Ectodermal cell (in vitro differentiated cells): ENCODE results near the gene C2orf76.

Source experiments
- H3K27ac ChIP-seq: 2 replicates; pipeline ENCODE4 v1.7.0; 2013; ENCODE audit warnings: mild to moderate bottlenecking, low read depth, low read length; ENCODE audit not compliant: insufficient read depth, poor library complexity, severe bottlenecking
- H3K27me3 ChIP-seq: 2 replicates; pipeline ENCODE4 v1.7.0; 2013; ENCODE audit warnings: mild to moderate bottlenecking, low read length; ENCODE audit not compliant: insufficient read depth, control insufficient read depth, poor library complexity, severe bottlenecking
- H3K36me3 ChIP-seq: one replicate; pipeline ENCODE4 v1.7.0; 2013; ENCODE audit warnings: low read length; ENCODE audit not compliant: control insufficient read depth, insufficient read depth
- H3K4me1 ChIP-seq: one replicate; pipeline ENCODE4 v1.7.0; 2013; ENCODE audit warnings: low read length; ENCODE audit not compliant: control insufficient read depth, insufficient read depth
- H3K4me3 ChIP-seq: 2 replicates; pipeline ENCODE4 v1.7.0; 2013; ENCODE audit warnings: low read depth, low read length, control low read depth; ENCODE audit not compliant: insufficient read depth
- H3K9me3 ChIP-seq: 2 replicates; pipeline ENCODE4 v1.7.0; 2013; ENCODE audit warnings: mild to moderate bottlenecking, low read length, moderate library complexity; ENCODE audit not compliant: control insufficient read depth
- WGBS, 2 experiments: methylation state at CpG; one replicate each; pipeline ENCODE4 v1.1.7; 2013; ENCODE audit warnings: missing lambda C conversion rate in 2 of 2; 5-methylcytosine and 5-hydroxymethylcytosine counted together

The C2orf76 gene

DNA sequence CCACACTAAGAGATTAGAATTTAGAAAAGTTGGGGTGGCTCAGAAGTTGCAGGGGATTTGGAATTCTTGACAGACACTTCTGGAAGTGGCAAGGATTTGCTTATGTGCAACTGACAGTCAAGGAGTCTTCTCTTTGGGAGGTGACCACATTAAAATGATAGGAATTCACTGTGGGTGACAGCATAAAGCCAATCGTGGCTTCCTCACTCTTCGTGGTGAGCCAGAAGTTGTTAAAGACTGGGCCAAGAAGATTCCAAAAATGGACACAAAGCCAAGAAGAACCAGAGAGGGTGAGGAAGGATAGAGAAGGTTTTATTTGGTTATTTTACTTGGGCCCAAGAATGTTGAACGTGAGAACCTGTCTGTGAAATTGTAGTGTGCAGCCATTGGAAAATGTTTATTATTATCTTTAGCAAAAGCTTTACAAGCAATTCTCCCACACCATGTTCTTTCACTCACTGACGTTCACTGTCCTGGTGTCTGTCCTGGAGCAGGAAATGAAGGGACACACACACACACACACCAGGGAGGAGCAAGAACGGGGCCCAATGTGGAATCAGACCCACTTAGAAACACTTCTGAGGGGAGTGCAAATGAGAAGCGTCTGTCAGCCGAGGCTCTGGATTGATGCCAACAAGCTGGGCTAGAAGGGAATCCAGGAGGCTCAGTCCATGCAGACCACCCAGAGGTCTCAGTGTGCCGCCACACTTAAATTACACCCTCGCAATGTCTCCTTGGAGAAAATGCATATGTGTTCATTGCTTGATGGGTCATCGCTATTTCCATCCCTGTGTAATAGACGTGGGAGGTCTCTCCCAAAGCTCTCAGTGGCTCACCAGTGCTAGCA is 105.8 kb downstream of the C2orf76 start:
- H3K9me3 ChIP-seq: no peaks in the 10 kb centered on the region
- 94% methylated on average over 11 of the region's 11 CpGs for WGBS, 2 experiments
- no peak overlapping the region for H3K27ac ChIP-seq
- H3K4me1 ChIP-seq: peaks cover 23% of the 10 kb centered on the region
- H3K4me3 ChIP-seq: no peak overlapping the region
- H3K27me3 ChIP-seq: no peaks in the 10 kb centered on the region
- H3K36me3 ChIP-seq: no peaks in the 10 kb centered on the region

DNA sequence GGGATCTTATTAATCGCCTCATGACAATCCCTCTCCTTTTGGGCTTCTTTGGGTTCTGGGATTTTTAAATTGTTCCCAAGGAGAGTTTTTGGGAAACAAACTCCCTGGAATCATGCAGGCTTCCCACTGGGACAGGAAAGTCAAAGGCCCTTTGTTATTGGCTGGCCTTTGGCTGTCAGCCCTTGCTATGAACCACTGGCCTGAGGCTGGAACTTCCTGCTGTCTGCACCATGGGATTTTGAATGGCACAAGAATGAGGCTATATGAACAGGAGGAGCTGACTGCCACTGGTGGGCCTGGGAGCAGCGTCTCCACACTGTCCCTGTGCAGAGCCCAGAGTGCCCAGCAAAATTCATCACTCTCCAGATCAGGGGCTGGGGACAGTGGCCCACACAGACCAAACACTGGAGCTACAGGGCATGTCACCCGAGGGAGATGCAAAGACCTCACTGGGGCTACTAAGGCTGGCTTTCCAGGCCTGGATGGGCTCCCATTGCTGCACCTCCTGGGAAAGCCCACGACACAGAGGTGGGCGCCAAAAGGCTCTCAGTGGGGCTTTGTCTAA is 107.3 kb downstream of the C2orf76 start:
- Histone ChIP-seq H3K9me3 (no peaks in the 10 kb centered on the region), H3K36me3 (no peaks in the 10 kb centered on the region), H3K4me3 (no peak overlapping the region), H3K4me1 (peaks cover 23% of the 10 kb centered on the region), H3K27ac (no peak overlapping the region), H3K27me3 (no peaks in the 10 kb centered on the region)
- WGBS, 2 experiments: 55 to 62% methylated on average over 5 of the region's 5 CpGs

DNA sequence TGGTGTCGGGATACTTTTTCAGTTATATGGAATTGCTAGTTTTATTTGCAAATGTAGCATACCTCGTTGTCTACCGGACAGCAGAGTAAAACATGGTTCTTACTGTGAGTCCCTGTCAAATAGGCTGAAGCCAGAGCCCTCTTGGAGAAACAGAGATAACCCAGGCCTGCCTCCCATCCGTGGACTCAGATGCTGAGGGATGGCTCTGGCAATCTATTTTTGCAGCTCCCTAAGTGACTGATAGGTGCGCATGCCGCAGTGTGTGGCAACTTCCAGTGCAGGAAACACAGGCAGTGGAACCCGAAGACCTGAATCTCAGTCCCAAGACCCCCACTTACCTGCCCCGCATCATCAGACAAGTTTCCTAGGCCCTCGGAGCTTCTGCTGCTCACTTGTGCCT is 109.4 kb downstream of the C2orf76 start:
- Histone ChIP-seq H3K27ac (no peak overlapping the region), H3K36me3 (no peaks in the 10 kb centered on the region), H3K27me3 (no peaks in the 10 kb centered on the region), H3K4me3 (no peak overlapping the region), H3K4me1 (peaks cover 23% of the 10 kb centered on the region), H3K9me3 (no peaks in the 10 kb centered on the region)
- WGBS, 2 experiments: 89 to 92% methylated on average over 9 of the region's 9 CpGs

DNA sequence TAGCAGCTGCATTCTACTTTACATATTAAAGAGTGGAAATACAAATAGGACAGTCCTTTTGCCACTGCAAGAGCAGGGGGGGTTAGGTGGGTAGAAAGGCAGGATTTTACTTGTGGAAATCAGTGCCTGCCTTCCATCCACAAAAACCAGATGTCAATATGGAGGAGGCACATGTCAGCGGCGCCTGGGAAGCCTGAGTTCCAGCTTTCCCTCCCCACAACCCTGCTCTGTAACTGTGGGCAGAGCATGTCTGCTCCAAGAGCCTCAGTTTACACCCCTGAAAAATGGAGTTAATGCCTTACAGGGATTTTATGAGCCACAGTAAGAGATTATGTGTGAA is 110.1 kb downstream of the C2orf76 start:
- Histone ChIP-seq H3K4me3 (no peak overlapping the region), H3K27ac (peak overlapping the region; percentile 50), H3K9me3 (no peaks in the 10 kb centered on the region), H3K4me1 (peaks cover 23% of the 10 kb centered on the region), H3K27me3 (no peaks in the 10 kb centered on the region), H3K36me3 (no peaks in the 10 kb centered on the region)
- 62 to 68% methylated on average over 2 of the region's 2 CpGs for WGBS, 2 experiments

DNA sequence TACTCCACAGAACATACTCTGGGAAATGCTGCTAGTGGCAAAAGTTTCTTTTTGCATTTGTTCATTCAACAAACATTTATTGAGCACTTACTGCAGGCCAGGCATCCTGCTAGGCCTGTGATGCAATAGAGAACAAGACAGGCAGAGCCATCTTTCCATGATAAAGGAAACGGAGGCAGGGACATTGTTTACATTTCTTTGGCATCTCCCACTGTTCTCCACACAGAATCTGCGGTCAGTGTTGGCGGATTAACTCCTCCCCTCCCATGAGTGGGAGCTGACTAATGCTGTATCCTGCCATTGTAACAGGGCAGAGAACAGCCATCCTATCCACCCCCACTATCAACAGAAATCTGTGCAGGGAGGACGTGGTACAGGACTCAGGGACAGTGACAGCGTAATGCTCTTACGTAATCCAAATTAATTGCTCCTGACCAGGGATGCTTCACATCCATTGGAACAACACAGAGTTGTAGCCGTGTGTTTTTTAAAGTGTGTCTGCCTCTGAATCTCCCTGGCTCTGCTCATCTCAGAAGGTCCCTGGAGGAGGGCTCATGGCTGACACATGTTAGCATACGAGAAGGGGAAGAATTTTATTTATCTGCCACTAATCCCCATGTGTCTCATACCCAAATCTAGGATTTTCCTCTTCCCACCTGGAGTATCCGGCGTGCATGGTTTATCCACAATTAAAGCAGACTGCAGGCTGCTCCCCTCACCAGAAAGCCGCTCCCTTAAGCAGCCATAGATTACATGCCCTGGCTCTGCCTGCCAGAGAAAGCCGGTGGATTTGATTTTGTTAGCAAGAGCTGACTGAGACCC is 110.7 kb downstream of the C2orf76 start:
- WGBS, 2 experiments: 30 to 32% methylated on average over 12 of the region's 12 CpGs

DNA sequence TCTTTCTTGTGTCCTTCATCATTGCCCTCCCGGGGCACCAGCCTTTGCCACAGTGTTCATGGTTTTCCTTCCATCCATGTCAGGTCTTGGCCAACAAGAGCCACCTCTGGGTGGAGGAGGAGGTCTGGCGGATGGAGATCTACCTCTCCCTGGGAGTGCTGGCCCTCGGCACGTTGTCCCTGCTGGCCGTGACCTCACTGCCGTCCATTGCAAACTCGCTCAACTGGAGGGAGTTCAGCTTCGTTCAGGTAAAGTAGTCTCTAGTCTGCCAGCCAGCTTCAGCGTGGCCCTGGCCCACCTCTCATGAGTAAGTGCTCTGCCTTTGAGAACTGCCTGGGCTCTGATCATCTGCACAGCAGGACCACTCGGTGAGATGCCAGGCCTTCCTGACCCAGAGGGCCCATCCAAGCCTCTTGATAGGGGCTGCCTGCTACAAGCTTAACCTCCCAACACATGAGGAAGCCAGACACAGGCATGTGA is 112.0 kb downstream of the C2orf76 start:
- H3K4me1 ChIP-seq: peaks cover 25% of the 10 kb centered on the region
- 91 to 92% methylated on average over 10 of the region's 10 CpGs for WGBS, 2 experiments
- H3K27me3 ChIP-seq: no peaks in the 10 kb centered on the region
- H3K36me3 ChIP-seq: no peaks in the 10 kb centered on the region
- H3K4me3 ChIP-seq: no peak overlapping the region
- H3K27ac ChIP-seq: no peak overlapping the region
- no peaks in the 10 kb centered on the region for H3K9me3 ChIP-seq

More for the DNA sequence above, 110.7 kb downstream of the C2orf76 start:
- H3K4me1 ChIP-seq: peaks cover 23% of the 10 kb centered on the region
- H3K27ac ChIP-seq: peak overlapping the region; percentile 50
- no peaks in the 10 kb centered on the region for H3K36me3 ChIP-seq
- no peak overlapping the region for H3K4me3 ChIP-seq
- H3K9me3 ChIP-seq: no peaks in the 10 kb centered on the region
- H3K27me3 ChIP-seq: no peaks in the 10 kb centered on the region

DNA sequence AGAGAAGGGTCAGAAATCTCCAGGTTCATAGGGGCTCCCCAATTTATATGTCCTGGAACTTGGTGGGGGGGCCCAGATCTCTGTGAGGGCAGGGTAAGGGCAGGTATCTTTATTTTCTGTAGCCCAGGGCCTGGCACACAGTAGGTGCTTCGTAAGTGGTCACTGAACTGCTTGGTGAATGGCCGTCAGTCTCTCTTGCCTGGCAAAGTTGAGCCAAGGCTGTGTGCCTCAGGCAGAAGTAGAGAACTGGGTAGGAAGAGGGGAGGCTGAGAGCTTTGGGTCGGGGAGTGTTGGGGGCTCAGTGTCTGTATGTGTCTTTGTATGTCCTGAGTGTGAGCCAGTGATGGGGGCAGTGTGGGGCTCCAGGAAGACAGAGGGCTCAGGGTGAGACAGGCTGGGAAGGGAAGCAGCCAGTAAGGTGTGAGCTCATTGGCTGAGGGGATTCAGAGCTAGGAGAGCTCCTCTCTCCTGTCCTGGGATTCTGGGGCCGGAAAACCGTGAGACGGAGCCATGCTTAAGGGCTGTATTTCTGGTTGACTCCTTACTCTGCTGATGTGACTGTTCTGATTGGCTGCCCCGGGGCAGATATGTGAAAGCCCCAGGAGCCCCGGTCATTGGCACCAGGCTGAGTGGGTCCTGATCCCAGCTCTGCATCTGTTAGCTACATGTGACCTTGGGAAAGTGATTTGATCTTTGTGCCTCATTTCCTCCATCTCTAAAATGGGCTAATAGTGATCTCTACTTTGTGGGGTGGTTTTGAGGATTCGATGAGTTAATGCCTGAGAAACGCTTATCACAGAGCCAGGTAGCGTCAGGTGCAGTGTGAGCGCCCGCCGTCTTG is 112.7 kb downstream of the C2orf76 start:
- H3K4me1 ChIP-seq: peaks cover 18% of the 10 kb centered on the region
- no peaks in the 10 kb centered on the region for H3K27me3 ChIP-seq
- H3K4me3 ChIP-seq: no peak overlapping the region
- H3K27ac ChIP-seq: no peak overlapping the region
- 91% methylated on average over 14 of the region's 14 CpGs for WGBS, 2 experiments
- no peaks in the 10 kb centered on the region for H3K36me3 ChIP-seq
- H3K9me3 ChIP-seq: no peaks in the 10 kb centered on the region

DNA sequence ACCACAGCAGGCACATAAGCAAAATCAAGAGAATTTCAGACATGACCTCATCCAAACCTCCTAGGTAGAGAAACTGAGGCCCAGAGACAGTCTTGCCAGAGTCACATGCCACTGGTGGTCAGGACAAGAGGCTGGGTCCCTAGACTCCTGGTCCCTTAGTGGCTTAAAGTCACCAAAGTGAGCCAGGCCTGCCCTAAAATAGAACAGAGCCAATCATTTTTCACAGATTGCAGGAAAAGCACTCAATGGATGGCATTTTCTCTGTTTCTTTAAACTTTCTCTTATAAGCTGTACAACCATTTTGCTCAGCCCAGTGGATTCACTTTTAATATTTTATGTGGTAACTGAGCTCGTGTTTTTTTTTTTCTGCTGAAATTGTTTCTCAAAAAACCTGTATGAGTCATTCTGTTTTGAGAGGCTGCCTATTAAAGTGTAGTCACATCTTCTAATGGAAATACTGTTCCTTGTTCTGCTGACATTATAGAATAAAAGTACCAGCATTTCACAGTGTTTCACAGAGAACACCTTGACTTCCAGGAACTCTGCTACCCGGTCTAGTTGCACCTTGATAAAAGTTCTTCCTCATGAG is 113.4 kb downstream of the C2orf76 start:
- Histone ChIP-seq H3K4me1 (peaks cover 16% of the 10 kb centered on the region), H3K27ac (no peak overlapping the region), H3K36me3 (no peaks in the 10 kb centered on the region), H3K9me3 (no peaks in the 10 kb centered on the region), H3K4me3 (no peak overlapping the region), H3K27me3 (no peaks in the 10 kb centered on the region)
- 83 to 95% methylated on average over 2 of the region's 2 CpGs for WGBS, 2 experiments
